Astrocyte (in vitro differentiated cells and primary cell): ENCODE measurements around the gene PCDHB3.

Experiments
- EZH2 ChIP-seq: IDR thresholded peaks from 2 replicates; pipeline ENCODE4 v1.6.1; 2012; ENCODE audit warnings: mild to moderate bottlenecking, low read length, inconsistent platforms; ENCODE audit not compliant: insufficient read depth
- TF ChIP-seq, protein P1 (sequence below): IDR thresholded peaks from 2 replicates; pipeline ENCODE4 v1.5.1; 2011; ENCODE audit warnings: low read depth, mild to moderate bottlenecking, inconsistent platforms, low read length, moderate library complexity; ENCODE audit not compliant: insufficient read depth

- TF ChIP-seq, protein P1, sequence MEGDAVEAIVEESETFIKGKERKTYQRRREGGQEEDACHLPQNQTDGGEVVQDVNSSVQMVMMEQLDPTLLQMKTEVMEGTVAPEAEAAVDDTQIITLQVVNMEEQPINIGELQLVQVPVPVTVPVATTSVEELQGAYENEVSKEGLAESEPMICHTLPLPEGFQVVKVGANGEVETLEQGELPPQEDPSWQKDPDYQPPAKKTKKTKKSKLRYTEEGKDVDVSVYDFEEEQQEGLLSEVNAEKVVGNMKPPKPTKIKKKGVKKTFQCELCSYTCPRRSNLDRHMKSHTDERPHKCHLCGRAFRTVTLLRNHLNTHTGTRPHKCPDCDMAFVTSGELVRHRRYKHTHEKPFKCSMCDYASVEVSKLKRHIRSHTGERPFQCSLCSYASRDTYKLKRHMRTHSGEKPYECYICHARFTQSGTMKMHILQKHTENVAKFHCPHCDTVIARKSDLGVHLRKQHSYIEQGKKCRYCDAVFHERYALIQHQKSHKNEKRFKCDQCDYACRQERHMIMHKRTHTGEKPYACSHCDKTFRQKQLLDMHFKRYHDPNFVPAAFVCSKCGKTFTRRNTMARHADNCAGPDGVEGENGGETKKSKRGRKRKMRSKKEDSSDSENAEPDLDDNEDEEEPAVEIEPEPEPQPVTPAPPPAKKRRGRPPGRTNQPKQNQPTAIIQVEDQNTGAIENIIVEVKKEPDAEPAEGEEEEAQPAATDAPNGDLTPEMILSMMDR: no peak
- no peak for TF ChIP-seq EZH2
Measured at GRCh38 chr5:141051521-141051866, 48.8 kb upstream of the PCDHB3 start.
